Testis (tissue), 3 donors: ENCODE measurements around the gene DNAJA2. TPM values are rescaled to one million over a fixed set of nuclear protein-coding genes. Genes with fewer than 3 reads are reported as not detected.
A peak's percentile ranks its signal among the peaks of the same experiment; 100 is the strongest.

Experiments used
- DNase-seq: peaks from one replicate; pipeline ENCODE4 v3.0.0-alpha.2; 2019
- H3K27ac ChIP-seq, 2 donors: fragments of 200-600 bp; sonication (generic); one replicate each; pipeline ENCODE4 v1.5.1; 2019
- H3K27me3 ChIP-seq: fragments of 200-600 bp; sonication (generic); one replicate; pipeline ENCODE4 v1.5.1; 2019
- H3K36me3 ChIP-seq: fragments of 200-600 bp; sonication (generic); one replicate; pipeline ENCODE4 v1.5.1; 2017; ENCODE audit warnings: low read depth; ENCODE audit errors: missing control alignments
- H3K4me1 ChIP-seq: fragments of 200-600 bp; sonication (generic); one replicate; pipeline ENCODE4 v1.5.1; 2019
- H3K4me3 ChIP-seq, 2 donors: fragments of 200-600 bp; sonication (generic); one replicate each; pipeline ENCODE4 v1.5.1; 2017 to 2019
- H3K9me3 ChIP-seq: fragments of 200-600 bp; sonication (generic); one replicate; pipeline ENCODE4 v1.5.1; 2017
- POLR2A ChIP-seq: fragments of 450-650 bp; IDR thresholded peaks from one replicate; pipeline ENCODE4 v1.6.1; 2017; ENCODE audit warnings: antibody characterized with exemption, mild to moderate bottlenecking, moderate library complexity
- WGBS, 2 donors: methylation state at CpG; one replicate each; pipeline ENCODE4 v1.1.5; 2018; 5-methylcytosine and 5-hydroxymethylcytosine counted together
- intact Hi-C: fragments of 100-400 bp; cut with DNase I; formaldehyde crosslinking; loops from one replicate; pipeline ENCODE4 v1.15.1; 2023; ENCODE audit warnings: low total_unique reads
- polyA plus RNA-seq: library from polyadenylated mRNA; stranded (reverse); fragments of 350-450 nt; fragmentation: Illumina TruSeq; extraction: RNeasy Lipid Tissue Mini Kit (QIAGEN cat#74804); gene quantifications from one replicate; pipeline ENCODE4 v1.2.3, GENCODE V29; 2014; ENCODE audit warnings: low read depth, low replicate concordance; ENCODE audit not compliant: insufficient read depth
- total RNA-seq, 2 donors: library from RNA; depleted of rRNA; stranded (reverse); fragments of >200 nt; gene quantifications; one replicate each; pipeline ENCODE4 v1.2.3, GENCODE V29; 2016
- TF ChIP-seq, protein P1 (sequence below), 3 experiments: fragments of 450-650 bp in 2 of 3; fragments of 200-600 bp in 1 of 3; sonication (generic) in 1 of 3; IDR thresholded peaks; one replicate each; pipeline ENCODE4 v1.5.1; 2016 to 2019; ENCODE audit warnings: antibody characterized with exemption in 3 of 3, mild to moderate bottlenecking in 2 of 3, moderate library complexity in 1 of 3

DNAJA2 gene
- total and polyA plus RNA-seq, 3 donors from 2014 or later: 51.5 to 94.5 (median 68.4) TPM

DNA sequence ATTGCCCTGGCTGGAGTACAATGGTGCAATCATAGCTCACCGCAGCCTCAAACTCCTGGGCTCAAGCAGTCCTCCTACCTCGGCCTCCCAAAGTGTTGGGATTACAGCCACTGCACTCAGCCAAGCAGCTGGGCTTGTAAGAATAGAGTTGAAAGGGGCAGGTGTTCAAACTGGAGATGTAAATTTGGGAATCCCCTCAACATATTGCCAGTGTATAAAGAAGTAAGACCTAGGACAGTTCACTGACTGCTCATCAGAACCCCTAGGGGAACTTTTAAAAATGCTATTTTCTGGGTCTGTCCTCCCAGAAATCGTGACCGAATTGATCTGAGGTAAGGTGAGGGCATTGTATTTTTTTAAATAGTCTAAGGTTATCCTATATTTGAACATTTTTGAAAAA is 8.9 kb upstream of the DNAJA2 start:
- H3K9me3 ChIP-seq: no peaks in the 10 kb centered on the region
- no peaks in the 10 kb centered on the region for H3K27me3 ChIP-seq
- DNase-seq: no peak
- no peak overlapping the region for H3K4me3 ChIP-seq
- no peak overlapping the region for H3K27ac ChIP-seq
- 93 to 98% methylated on average over 4 of the region's 4 CpGs for WGBS, 2 donors
- intact Hi-C loops: no loop called here
- H3K4me1 ChIP-seq: peaks cover 4% of the 10 kb centered on the region
- no peak for TF ChIP-seq POLR2A
- TF ChIP-seq, protein P1, sequence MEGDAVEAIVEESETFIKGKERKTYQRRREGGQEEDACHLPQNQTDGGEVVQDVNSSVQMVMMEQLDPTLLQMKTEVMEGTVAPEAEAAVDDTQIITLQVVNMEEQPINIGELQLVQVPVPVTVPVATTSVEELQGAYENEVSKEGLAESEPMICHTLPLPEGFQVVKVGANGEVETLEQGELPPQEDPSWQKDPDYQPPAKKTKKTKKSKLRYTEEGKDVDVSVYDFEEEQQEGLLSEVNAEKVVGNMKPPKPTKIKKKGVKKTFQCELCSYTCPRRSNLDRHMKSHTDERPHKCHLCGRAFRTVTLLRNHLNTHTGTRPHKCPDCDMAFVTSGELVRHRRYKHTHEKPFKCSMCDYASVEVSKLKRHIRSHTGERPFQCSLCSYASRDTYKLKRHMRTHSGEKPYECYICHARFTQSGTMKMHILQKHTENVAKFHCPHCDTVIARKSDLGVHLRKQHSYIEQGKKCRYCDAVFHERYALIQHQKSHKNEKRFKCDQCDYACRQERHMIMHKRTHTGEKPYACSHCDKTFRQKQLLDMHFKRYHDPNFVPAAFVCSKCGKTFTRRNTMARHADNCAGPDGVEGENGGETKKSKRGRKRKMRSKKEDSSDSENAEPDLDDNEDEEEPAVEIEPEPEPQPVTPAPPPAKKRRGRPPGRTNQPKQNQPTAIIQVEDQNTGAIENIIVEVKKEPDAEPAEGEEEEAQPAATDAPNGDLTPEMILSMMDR (IDR thresholded peaks at IDR 0.05): no peak
- no peaks in the 10 kb centered on the region for H3K36me3 ChIP-seq

DNA sequence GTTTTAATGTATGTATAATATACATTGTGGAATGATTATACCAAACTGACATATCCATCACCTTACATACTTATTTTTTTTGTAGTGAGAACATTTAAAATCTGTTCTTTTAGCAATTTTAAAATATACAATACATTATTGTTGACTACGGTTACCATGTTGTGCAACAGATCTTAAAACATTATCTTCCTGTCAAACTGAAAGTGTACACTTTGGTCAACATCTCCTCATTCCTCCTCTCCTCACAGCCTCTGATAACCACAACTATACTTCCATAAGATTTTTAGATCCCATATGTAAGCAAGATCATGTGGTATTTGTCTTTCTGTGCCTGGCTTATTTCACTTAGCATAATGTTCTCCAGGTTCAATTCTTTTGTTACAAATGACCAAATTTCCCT is 7.5 kb upstream of the DNAJA2 start:
- no peak overlapping the region for H3K4me3 ChIP-seq
- no peaks in the 10 kb centered on the region for H3K36me3 ChIP-seq
- H3K4me1 ChIP-seq: peaks cover 7% of the 10 kb centered on the region
- H3K9me3 ChIP-seq: no peaks in the 10 kb centered on the region
- no peak for DNase-seq
- no peaks in the 10 kb centered on the region for H3K27me3 ChIP-seq
- TF ChIP-seq, protein P1 (IDR thresholded peaks at IDR 0.05): no peak
- no peak for TF ChIP-seq POLR2A
- H3K27ac ChIP-seq: no peak overlapping the region
- intact Hi-C loops: no loop called here
- 92 to 94% methylated on average over 1 of the region's 1 CpG for WGBS, 2 donors

DNA sequence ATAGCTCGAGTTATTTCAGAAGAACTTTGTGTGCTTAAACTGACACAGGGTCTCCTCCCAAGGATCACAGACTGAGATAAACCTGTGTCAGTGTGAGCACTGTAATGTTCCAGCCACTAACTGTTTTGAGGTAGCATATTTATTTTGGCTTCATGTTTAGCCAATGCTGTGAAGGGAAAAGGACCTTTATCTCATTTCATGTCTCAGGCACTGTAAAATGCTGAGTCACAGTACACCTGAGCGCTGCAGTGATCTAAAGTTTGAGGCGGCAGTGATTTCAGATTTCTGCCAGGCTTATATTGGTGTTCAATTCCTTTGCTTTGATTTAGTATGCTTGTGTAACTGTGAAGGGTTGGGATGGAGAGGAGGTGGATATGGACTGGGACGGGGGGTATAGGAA is 3.1 kb upstream of the DNAJA2 start:
- WGBS, 2 donors: 55 to 65% methylated on average over 4 of the region's 4 CpGs
- peak overlapping the region; percentile 9 to 44 for H3K27ac ChIP-seq
- TF ChIP-seq, protein P1 (IDR thresholded peaks at IDR 0.05): no peak
- no peak for TF ChIP-seq POLR2A
- intact Hi-C loops: no loop called here
- no peak for DNase-seq
- no peak overlapping the region for H3K4me3 ChIP-seq
- peaks cover 25% of the 10 kb centered on the region for H3K4me1 ChIP-seq
- H3K27me3 ChIP-seq: no peaks in the 10 kb centered on the region
- no peaks in the 10 kb centered on the region for H3K36me3 ChIP-seq
- H3K9me3 ChIP-seq: no peaks in the 10 kb centered on the region

DNA sequence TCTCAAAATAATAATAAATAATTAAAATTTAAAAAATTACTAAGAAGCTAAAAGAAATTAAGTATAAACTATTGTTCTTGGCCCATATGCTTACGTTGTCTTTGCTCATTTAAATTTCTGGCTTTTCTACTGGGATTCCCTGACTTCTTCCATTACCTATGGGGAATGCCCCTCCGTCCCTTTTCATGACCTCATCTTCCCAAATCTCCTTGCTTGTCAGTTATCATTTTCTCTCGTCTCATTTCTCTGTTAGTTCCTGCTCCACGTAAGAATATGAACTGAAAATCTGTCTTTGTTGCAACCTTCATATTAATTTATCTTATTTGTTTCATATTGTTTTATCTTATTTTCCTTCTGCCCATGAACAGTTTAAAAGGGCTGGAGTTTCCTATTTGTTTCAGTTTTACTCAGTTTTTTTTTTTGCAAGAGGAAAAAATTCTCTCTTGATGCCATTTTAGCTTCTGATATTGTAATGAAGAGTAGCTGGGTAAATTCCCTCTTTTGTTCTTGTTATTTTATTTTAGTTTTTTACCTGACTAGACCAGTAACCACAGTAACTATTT is 2.5 kb upstream of the DNAJA2 start:
- 46 to 52% methylated on average over 4 of the region's 4 CpGs for WGBS, 2 donors
- no peak for DNase-seq
- intact Hi-C loops: no loop called here
- H3K4me1 ChIP-seq: peaks cover 25% of the 10 kb centered on the region
- H3K27me3 ChIP-seq: no peaks in the 10 kb centered on the region
- H3K36me3 ChIP-seq: no peaks in the 10 kb centered on the region
- no peak overlapping the region for H3K4me3 ChIP-seq
- H3K9me3 ChIP-seq: no peaks in the 10 kb centered on the region
- H3K27ac ChIP-seq: peak overlapping the region; percentile 9 to 98
- TF ChIP-seq POLR2A: no peak
- TF ChIP-seq, protein P1 (IDR thresholded peaks at IDR 0.05): no peak

DNA sequence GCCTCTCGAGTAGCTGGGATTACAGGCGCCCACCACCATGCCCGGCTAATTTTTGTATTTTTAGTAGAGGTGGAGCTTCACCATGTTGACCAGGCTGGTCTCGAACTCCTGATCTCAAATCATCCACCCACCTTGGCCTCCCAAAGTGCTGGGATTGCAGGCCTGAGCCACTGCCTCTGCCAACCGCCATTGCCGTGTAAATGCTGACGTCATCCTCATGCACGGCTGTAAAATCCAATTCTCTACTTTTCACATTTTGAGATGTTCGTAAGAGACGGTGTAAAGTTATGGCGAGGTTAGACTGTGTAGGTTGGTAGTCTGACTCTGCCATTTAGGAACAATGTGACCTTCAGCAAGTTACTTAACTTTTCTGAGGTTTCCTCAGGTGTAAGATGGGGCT is 1.7 kb upstream of the DNAJA2 start:
- Histone ChIP-seq H3K4me1 (peaks cover 27% of the 10 kb centered on the region), H3K4me3 (no peak overlapping the region), H3K27me3 (no peaks in the 10 kb centered on the region), H3K9me3 (no peaks in the 10 kb centered on the region), H3K27ac (peak overlapping the region in 1 of 2 donors; percentile 98), H3K36me3 (no peaks in the 10 kb centered on the region)
- no peak for TF ChIP-seq POLR2A
- TF ChIP-seq, protein P1 (IDR thresholded peaks at IDR 0.05): no peak
- no peak for DNase-seq
- WGBS, 2 donors: 70 to 76% methylated on average over 11 of the region's 11 CpGs
- intact Hi-C loops: no loop called here
